Measurements from ENCODE around the gene FKRP.

The FKRP gene

GRCh38 chr19:46714444-46715106 lies 31.3 kb upstream of the FKRP start:
- H3K9me3 ChIP-seq (ENCODE audit: low read length) = no peaks in the 10 kb centered on the region
- peaks cover 18% of the 10 kb centered on the region for H3K4me1 ChIP-seq (ENCODE audit: insufficient read depth, low read length)
- H3K4me3 ChIP-seq (ENCODE audit: low read depth in 1 of 2, low read length in 2 of 2) = peak overlapping the region; percentile 70 to 81

GRCh38 chr19:46715620-46715974 lies 30.3 kb upstream of the FKRP start:
- Histone ChIP-seq H3K27ac (ENCODE audit: low read depth, low read length) (peak overlapping the region; percentile 91), H3K9ac (ENCODE audit: low read length) (peak overlapping the region; percentile 82), H3K27me3 (ENCODE audit: control insufficient read depth in 1 of 2, insufficient read depth in 2 of 2, low read length in 2 of 2) (no peaks in the 10 kb centered on the region), H3K4me3 (ENCODE audit: low read depth in 1 of 2, low read length in 2 of 2) (peak overlapping the region; percentile 76 to 81), H3K9me3 (ENCODE audit: low read length) (no peaks in the 10 kb centered on the region), H3K36me3 (ENCODE audit: insufficient read depth, low read length) (peaks cover 11% of the 10 kb centered on the region), H3K4me1 (ENCODE audit: insufficient read depth, low read length) (peaks cover 18% of the 10 kb centered on the region)

More at GRCh38 chr19:46714444-46715106, 31.3 kb upstream of the FKRP start:
- H3K27ac ChIP-seq (ENCODE audit: low read depth, low read length) = peak overlapping the region; percentile 91
- no peaks in the 10 kb centered on the region for H3K27me3 ChIP-seq (ENCODE audit: control insufficient read depth in 1 of 2, insufficient read depth in 2 of 2, low read length in 2 of 2)
- peak overlapping the region; percentile 82 for H3K9ac ChIP-seq (ENCODE audit: low read length)
- peaks cover under 1% of the 10 kb centered on the region for H3K36me3 ChIP-seq (ENCODE audit: insufficient read depth, low read length)

- Histone ChIP-seq H3K27ac (ENCODE audit: low read depth, low read length) (peak overlapping the region; percentile 91), H3K9ac (ENCODE audit: low read length) (peak overlapping the region; percentile 82), H3K4me3 (ENCODE audit: low read depth in 1 of 2, low read length in 2 of 2) (peak overlapping the region; percentile 76 to 81), H3K4me1 (ENCODE audit: insufficient read depth, low read length) (peaks cover 18% of the 10 kb centered on the region), H3K27me3 (ENCODE audit: control insufficient read depth in 1 of 2, insufficient read depth in 2 of 2, low read length in 2 of 2) (no peaks in the 10 kb centered on the region), H3K9me3 (ENCODE audit: low read length) (no peaks in the 10 kb centered on the region), H3K36me3 (ENCODE audit: insufficient read depth, low read length) (peaks cover 16% of the 10 kb centered on the region)
Measured at GRCh38 chr19:46715975-46716671, 29.7 kb upstream of the FKRP start.

GRCh38 chr19:46716672-46717033 lies 29.2 kb upstream of the FKRP start:
- peak overlapping the region; percentile 82 for H3K9ac ChIP-seq (ENCODE audit: low read length)
- peak overlapping the region; percentile 76 to 81 for H3K4me3 ChIP-seq (ENCODE audit: low read depth in 1 of 2, low read length in 2 of 2)
- no peaks in the 10 kb centered on the region for H3K9me3 ChIP-seq (ENCODE audit: low read length)
- H3K36me3 ChIP-seq (ENCODE audit: insufficient read depth, low read length) = peaks cover 21% of the 10 kb centered on the region
- H3K27ac ChIP-seq (ENCODE audit: low read depth, low read length) = peak overlapping the region; percentile 91
- H3K27me3 ChIP-seq (ENCODE audit: control insufficient read depth in 1 of 2, insufficient read depth in 2 of 2, low read length in 2 of 2) = no peaks in the 10 kb centered on the region
- peaks cover 18% of the 10 kb centered on the region for H3K4me1 ChIP-seq (ENCODE audit: insufficient read depth, low read length)

GRCh38 chr19:46717034-46717715 lies 28.7 kb upstream of the FKRP start, which contains the start of gene PRKD2:
Gene PRKD2 (minus strand): TSS chr19:46717114. CDS start chr19:46716370, 744 bp downstream.
- Histone ChIP-seq H3K4me3 (ENCODE audit: low read depth in 1 of 2, low read length in 2 of 2) (peak within 1 kb of the TSS; percentile 76 to 81), H3K4me1 (ENCODE audit: insufficient read depth, low read length) (peaks cover 18% of the 10 kb centered on the region)

GRCh38 chr19:46717716-46718143 lies 28.1 kb upstream of the FKRP start:
- peak overlapping the region; percentile 76 to 81 for H3K4me3 ChIP-seq (ENCODE audit: low read depth in 1 of 2, low read length in 2 of 2)
- H3K27me3 ChIP-seq (ENCODE audit: control insufficient read depth in 1 of 2, insufficient read depth in 2 of 2, low read length in 2 of 2) = no peaks in the 10 kb centered on the region
- peak overlapping the region; percentile 91 for H3K27ac ChIP-seq (ENCODE audit: low read depth, low read length)
- H3K4me1 ChIP-seq (ENCODE audit: insufficient read depth, low read length) = peaks cover 18% of the 10 kb centered on the region
- H3K36me3 ChIP-seq (ENCODE audit: insufficient read depth, low read length) = peaks cover 32% of the 10 kb centered on the region
- H3K9me3 ChIP-seq (ENCODE audit: low read length) = no peaks in the 10 kb centered on the region
- H3K9ac ChIP-seq (ENCODE audit: low read length) = no peak overlapping the region

More at GRCh38 chr19:46717034-46717715, 28.7 kb upstream of the FKRP start, which contains the start of gene PRKD2:
- Histone ChIP-seq H3K27me3 (ENCODE audit: control insufficient read depth in 1 of 2, insufficient read depth in 2 of 2, low read length in 2 of 2) (no peaks in the 10 kb centered on the region), H3K9ac (ENCODE audit: low read length) (peak within 1 kb of the TSS; percentile 82), H3K27ac (ENCODE audit: low read depth, low read length) (peak within 1 kb of the TSS; percentile 91), H3K36me3 (ENCODE audit: insufficient read depth, low read length) (peaks cover 26% of the 10 kb centered on the region), H3K9me3 (ENCODE audit: low read length) (no peaks in the 10 kb centered on the region)

GRCh38 chr19:46718157-46718933 lies 27.5 kb upstream of the FKRP start:
- H3K4me3 ChIP-seq (ENCODE audit: low read depth in 1 of 2, low read length in 2 of 2) = no peak overlapping the region
- H3K4me1 ChIP-seq (ENCODE audit: insufficient read depth, low read length) = peaks cover 18% of the 10 kb centered on the region
- H3K9me3 ChIP-seq (ENCODE audit: low read length) = no peaks in the 10 kb centered on the region
- H3K27ac ChIP-seq (ENCODE audit: low read depth, low read length) = peak overlapping the region; percentile 91
- no peak overlapping the region for H3K9ac ChIP-seq (ENCODE audit: low read length)
- no peaks in the 10 kb centered on the region for H3K27me3 ChIP-seq (ENCODE audit: control insufficient read depth in 1 of 2, insufficient read depth in 2 of 2, low read length in 2 of 2)
- peaks cover 37% of the 10 kb centered on the region for H3K36me3 ChIP-seq (ENCODE audit: insufficient read depth, low read length)

- H3K9ac ChIP-seq (ENCODE audit: low read length) = no peak overlapping the region
- H3K4me1 ChIP-seq (ENCODE audit: insufficient read depth, low read length) = peaks cover 18% of the 10 kb centered on the region
- no peak overlapping the region for H3K4me3 ChIP-seq (ENCODE audit: low read depth in 1 of 2, low read length in 2 of 2)
- no peaks in the 10 kb centered on the region for H3K9me3 ChIP-seq (ENCODE audit: low read length)
- peaks cover 44% of the 10 kb centered on the region for H3K36me3 ChIP-seq (ENCODE audit: insufficient read depth, low read length)
- no peaks in the 10 kb centered on the region for H3K27me3 ChIP-seq (ENCODE audit: control insufficient read depth in 1 of 2, insufficient read depth in 2 of 2, low read length in 2 of 2)
- H3K27ac ChIP-seq (ENCODE audit: low read depth, low read length) = no peak overlapping the region
Measured at GRCh38 chr19:46718934-46719622, 26.8 kb upstream of the FKRP start.

- Histone ChIP-seq H3K4me1 (ENCODE audit: insufficient read depth, low read length) (peaks cover 15% of the 10 kb centered on the region), H3K27me3 (ENCODE audit: control insufficient read depth in 1 of 2, insufficient read depth in 2 of 2, low read length in 2 of 2) (no peaks in the 10 kb centered on the region), H3K4me3 (ENCODE audit: low read depth in 1 of 2, low read length in 2 of 2) (no peak overlapping the region), H3K36me3 (ENCODE audit: insufficient read depth, low read length) (peaks cover 52% of the 10 kb centered on the region), H3K9me3 (ENCODE audit: low read length) (no peaks in the 10 kb centered on the region), H3K27ac (ENCODE audit: low read depth, low read length) (no peak overlapping the region), H3K9ac (ENCODE audit: low read length) (no peak overlapping the region)
Measured at GRCh38 chr19:46719629-46720502, 26.0 kb upstream of the FKRP start.

All from muscle layer of colon (tissue), 2 donors.